Stimulated activated naive CD8-positive, alpha-beta T cell treated with anti-CD3 and anti-CD28 coated beads, Interleukin-15, Interleukin-2, amounts not matched to agents 100 U/mL and 50 U/mL, for 24 hours (primary cell): ENCODE results near the gene PRRX1.

Experiments
- ATAC-seq: fragments of 150-1000 bp; cut with Tn5 transposase; one replicate; pipeline ENCODE4 v1.10.0; 2021
- DNase-seq: peaks from one replicate; pipeline ENCODE4 v3.0.0; 2021

Gene PRRX1

DNA sequence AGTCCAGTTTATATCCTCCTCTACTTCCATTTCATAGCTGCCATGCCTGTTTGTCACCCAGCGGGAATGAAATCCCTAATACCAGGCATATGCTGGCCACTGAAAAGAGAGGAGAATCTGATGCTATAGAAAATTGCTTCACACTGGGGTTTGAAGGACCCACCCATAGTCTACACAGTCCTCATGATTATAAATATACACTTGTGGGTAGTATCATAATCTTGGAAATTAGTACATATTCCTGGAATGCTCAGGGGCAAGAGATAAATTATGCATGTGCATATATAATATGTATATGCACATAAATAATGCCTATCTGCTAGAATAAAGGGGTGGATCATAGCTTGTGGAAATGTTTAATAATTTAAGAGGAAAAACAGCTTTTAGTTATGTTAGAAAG is 105.8 kb downstream of the PRRX1 start:
- no peak for ATAC-seq
- DNase-seq: no peak

DNA sequence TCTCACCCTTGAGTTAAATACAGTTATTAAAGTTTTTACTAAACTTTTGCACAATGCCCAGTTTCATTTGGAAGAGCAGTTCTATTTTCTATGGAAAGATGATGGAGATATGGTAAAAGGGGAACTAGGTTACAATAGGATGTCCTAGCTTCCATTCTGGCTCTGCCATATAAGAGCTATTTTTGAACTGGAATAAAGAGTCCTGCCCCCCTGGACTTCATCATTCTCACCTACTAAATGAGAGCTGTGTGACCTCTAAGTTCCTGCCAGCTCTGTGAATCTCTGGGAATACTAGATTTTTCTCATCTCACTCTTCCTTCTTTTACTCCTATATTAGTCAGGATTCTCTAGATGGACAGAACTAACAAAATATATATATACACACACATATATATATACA is 106.3 kb downstream of the PRRX1 start:
- ATAC-seq (no peak), DNase-seq (no peak)

DNA sequence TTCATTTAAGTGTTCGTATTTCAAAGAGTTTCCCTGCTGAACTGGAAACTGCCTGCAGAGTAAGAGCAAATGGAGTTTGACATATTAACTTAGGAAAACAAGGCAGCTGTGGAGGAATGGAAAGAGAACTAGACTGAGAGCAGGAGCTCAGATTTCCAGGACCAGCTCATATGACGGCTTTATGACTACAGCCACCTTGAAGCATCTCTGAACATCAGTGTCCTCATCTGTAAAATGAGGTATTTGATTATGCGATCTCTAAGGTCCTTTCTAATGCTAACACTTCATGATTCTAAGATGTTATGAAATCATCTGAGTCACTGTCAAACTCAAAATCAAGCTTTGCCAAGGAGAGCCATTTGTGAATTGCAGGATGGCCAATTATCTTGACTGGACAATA is 112.3 kb downstream of the PRRX1 start:
- no peak for ATAC-seq
- DNase-seq: no peak

- no peak for DNase-seq
- ATAC-seq: no peak
Measured at GRCh38 chr1:170776777-170777176, 112.8 kb downstream of the PRRX1 start.
